ENCODE data around the gene ZBED4. TPM values are rescaled to one million over a fixed set of nuclear protein-coding genes. Genes with fewer than 3 reads are reported as not detected.

The ZBED4 gene
- total and polyA plus RNA-seq, 2 of the 13 experiments (the other 11 are each of a cell fraction or from before 2014, with no cell fraction given) = 5.4 to 9.6 TPM

GRCh38 chr22:49926916-49927315 is 73.3 kb downstream of the ZBED4 start (continued):
- TF ChIP-seq ZNF34 (CRISPR knock-in tag; IDR thresholded peaks at IDR 0.05; ENCODE audit: borderline replicate concordance) = no peak
- no peak for TF ChIP-seq ZBTB26 (CRISPR knock-in tag; IDR thresholded peaks at IDR 0.05; ENCODE audit: borderline replicate concordance)
- no peak for TF ChIP-seq FOXP4 (CRISPR knock-in tag; IDR thresholded peaks at IDR 0.05)
- TF ChIP-seq SUZ12 (IDR thresholded peaks at IDR 0.05; ENCODE audit: low read depth, low read length) = no peak
- TF ChIP-seq PAX8 (CRISPR knock-in tag; IDR thresholded peaks at IDR 0.05; ENCODE audit: borderline replicate concordance) = no peak
- no peak for TF ChIP-seq ZNF781 (CRISPR knock-in tag; IDR thresholded peaks at IDR 0.05; ENCODE audit: borderline replicate concordance, not compliant biosample characterization)
- TF ChIP-seq ELF1 (CRISPR knock-in tag; IDR thresholded peaks at IDR 0.05) = no peak

GRCh38 chr22:49927483-49928184 is 74.0 kb downstream of the ZBED4 start:
- intact Hi-C loops (cut with micrococcal nuclease; ENCODE audit: unreplicated experiment) (no loop called here), in situ Hi-C loops (cut with HindIII; ENCODE audit: extremely low pct_ligation_motif_present, low pct_unique_long_range_greater_than_20kb) (no loop called here)
- FAIRE-seq = no peak
- ChIA-PET CTCF (ENCODE audit: low intra/inter-chr PET ratio, low total read pairs) (no interaction called here), POLR2A (no interaction called here)
- Histone ChIP-seq H3K9me3 (ENCODE audit: low read length) (no peaks in the 10 kb centered on the region), H3K27me3 (ENCODE audit: control insufficient read depth in 1 of 2, insufficient read depth in 2 of 2, low read length in 2 of 2) (peaks cover 3 to 10% of the 10 kb centered on the region in 2 experiments; a peak in 4 of 5 replicates), H4K20me1 (ENCODE audit: insufficient read depth, low read length) (no peaks in the 10 kb centered on the region), H3K9ac (ENCODE audit: insufficient read depth, low read depth, low read length) (no peak overlapping the region), H3K27ac (ENCODE audit: extremely low read length, insufficient read depth, low read length) (no peak overlapping the region), H3K4me3 (replicated peaks in 1 of 3; ENCODE audit: insufficient read depth in 1 of 3, low read depth in 2 of 3, low read length in 3 of 3) (no peak overlapping the region), H3K4me1 (ENCODE audit: insufficient read depth, low read length) (peaks cover 26% of the 10 kb centered on the region), H2AFZ (ENCODE audit: low read length) (no peak overlapping the region), H3K36me3 (replicated peaks in 1 of 2; ENCODE audit: control insufficient read depth in 1 of 2, insufficient read depth in 2 of 2, low read length in 2 of 2) (no peaks in the 10 kb centered on the region; a peak in 1 of 5 replicates), H3K79me2 (ENCODE audit: insufficient read depth, low read length) (no peaks in the 10 kb centered on the region), H3K4me2 (ENCODE audit: low read depth, low read length) (no peak overlapping the region)
- TF ChIP-seq GFI1 (CRISPR knock-in tag; IDR thresholded peaks at IDR 0.05; ENCODE audit: borderline replicate concordance) (no peak), AGO2 (optimal IDR thresholded peaks at IDR 0.05; ENCODE audit: low read depth, low read length) (peak; percentile 46)
- BruUV-seq (replicated peaks) = no TSS peak
- WGBS (ENCODE audit: low lambda C conversion rate) = 96% methylated on average over 17 of the region's 26 CpGs
- DNase-seq (ENCODE audit: low spot score) = no peak
- ATAC-seq = no peak

Data from HepG2 (cell line).